ENCODE results near the gene FCER2.

FCER2 gene

DNA sequence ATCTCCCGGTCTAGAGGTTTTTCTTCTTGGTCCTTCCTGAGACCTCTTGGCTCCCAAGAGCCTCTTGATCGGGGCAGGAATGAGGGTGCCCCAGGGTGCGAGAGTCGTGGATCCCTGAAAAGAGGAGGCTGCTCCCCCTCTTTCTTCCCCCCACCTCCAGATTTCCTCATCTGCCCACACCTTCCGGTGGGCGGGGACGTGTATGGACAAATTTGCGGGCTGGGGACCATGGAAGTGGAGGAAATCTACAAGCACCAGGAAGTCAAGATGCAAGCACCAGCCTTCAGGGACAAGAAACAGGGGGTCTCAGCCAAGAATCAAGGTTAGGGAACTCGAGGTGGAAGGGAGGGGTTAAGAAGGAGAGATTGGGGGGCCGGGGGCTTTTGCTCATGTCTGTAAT is 25.1 kb downstream of the FCER2 start, which contains the start of gene MCEMP1:
Gene MCEMP1 (plus strand): TSS at position 237 of the 400 bp plus-strand sequence. CDS start 31 bp downstream, at position 268.
- no peak for DNase-seq (ENCODE audit: low read depth)

DNA sequence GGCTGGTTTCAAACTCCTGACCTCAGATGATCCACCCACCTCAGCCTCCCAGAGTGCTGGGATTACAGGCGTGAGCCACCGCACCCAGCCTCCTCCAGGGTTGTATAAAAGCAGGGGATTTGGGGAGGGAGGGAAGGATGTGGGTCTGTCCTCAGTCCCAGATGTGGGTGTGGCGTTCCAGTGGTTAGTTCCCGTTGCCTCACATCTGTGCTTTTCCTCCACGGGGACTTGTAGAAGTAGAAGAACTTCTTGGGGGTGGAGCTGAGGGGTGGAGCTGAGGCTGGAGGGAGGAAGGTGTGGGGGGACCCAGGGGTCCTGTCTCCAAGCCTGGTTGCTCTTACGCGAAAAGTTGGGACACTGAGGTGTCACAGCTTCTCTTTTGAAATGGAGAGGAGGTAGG is 25.6 kb downstream of the FCER2 start:
- DNase-seq (ENCODE audit: low read depth): no peak

DNA sequence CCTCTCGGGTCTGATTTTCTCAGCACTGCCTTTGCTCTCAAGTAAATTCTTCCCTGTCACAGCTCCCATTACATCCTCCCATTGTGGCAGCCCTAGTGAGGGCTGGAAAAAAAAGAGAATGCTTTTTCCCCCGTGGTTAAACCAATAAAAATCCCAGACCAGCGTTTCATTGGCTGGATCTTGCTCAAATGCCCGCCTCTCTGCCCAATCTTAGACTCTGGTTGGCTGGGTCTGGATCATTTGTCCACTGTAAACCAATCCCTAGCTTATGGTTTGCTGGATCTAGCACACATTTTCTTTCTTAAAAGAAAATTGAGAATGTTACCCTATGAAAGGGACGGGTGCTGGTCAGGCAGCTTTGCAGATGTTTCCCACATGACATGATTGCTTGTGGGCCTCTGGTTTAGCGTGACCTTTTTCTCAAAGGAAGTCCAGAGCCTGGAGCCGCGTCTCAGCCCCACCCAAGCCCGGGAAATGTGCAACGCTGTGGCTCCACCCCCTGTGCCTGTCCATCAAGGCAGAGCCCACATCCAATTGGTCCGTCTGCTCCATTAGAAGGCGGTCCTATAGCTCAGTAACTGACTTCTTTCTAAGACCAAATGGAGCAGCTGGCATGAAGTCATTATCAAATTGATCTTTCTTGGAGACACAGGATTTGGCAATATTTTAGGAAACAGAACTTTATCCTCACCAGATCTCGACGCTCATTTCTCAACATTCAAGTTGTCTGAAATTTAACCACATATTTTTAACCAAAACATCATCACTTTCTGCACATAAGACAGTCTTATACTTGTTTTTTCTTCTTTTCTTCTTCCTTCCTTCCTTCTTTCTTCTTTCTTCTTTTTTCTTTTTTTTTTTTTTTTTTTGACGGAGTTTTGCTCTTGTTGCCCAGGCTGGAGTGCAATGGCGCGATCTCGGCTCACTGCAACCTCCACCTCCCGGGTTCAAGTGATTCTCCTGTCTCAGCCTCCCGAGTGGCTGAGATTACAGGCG is 27.6 kb downstream of the FCER2 start:
- peak; percentile 64 for DNase-seq (ENCODE audit: low read depth)

DNA sequence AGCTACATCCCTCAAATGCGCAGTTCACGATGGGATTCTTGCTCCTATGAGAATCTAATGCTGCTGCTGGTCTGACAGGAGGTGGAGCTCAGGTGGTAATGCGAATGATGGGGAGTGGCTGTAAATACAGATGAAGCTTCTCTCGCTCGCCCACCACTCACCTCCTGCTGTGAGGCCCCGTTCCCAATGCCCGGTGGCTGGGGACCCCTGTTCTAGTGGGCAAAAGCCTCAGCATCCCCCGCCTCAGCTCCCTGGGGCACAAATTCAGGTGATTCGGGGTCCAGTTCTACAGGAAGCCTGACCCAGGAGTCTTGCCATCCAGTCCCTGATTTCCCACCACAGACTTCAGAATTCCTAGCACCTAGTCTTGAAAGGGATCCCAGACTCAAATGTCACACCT is 29.4 kb downstream of the FCER2 start:
- no peak for DNase-seq (ENCODE audit: low read depth)

DNA sequence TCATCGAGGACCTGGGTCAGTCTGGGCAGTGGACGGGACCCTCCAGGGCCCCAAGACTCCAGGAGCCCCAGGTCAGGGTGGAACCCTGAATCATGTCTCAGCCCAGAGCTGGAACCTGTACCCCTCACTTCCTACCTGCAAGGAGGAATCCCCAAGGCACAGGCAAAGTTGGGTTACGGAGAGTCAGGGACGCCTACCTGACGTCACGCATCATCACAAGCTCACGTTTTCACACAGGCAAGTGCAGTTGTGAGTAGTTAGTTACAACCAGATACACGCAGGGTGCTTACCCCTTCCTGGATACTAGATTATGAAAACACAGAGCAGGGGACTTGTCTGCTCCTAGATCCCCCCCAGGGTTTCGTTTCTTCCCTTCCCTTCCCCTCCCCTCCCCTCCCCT is 31.1 kb downstream of the FCER2 start:
- DNase-seq (ENCODE audit: low read depth): no peak

DNA sequence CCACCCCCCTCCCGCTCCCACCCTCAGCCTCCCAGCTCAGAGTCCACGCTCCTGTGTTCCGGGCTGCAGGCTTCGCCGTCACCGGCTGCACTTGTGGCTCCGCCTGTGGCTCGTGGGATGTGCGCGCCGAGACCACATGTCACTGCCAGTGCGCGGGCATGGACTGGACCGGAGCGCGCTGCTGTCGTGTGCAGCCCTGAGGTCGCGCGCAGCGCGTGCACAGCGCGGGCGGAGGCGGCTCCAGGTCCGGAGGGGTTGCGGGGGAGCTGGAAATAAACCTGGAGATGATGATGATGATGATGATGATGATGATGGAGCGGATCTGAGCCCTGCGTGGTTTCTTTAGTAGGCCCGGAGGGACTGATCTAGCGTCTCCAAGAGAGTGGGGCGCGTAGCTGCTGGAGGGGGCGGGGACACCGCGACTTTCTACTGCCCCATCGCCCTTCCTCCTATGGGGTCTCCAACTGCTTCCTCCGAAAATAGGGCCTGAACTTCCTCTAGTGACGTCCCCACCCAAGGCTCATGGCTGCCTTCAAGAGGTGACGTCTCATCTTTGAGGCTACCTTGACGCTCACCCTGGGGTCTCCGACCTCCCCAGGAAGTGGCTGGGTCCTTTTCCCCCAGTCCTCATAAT is 31.7 kb downstream of the FCER2 start:
- no peak for DNase-seq (ENCODE audit: low read depth)

DNA sequence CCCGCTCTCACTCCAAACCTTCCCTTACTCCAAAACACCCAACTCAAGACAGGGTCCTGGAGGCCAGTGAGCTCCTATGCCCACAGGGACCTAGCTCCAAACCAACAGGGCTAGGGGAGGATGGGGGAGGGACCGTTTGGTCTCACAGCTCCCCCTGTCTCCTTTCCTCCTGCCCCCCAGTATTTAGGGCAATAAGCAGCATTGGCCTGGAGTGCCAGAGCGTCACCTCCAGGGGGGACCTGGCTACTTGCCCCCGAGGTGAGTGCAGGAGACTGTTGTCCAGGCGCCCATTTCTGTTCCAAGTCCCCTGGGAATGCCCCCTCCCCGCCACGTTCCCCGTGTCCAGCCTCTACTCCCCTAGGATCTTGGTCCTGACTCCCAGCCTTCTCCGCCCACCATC is 32.3 kb downstream of the FCER2 start:
- DNase-seq (ENCODE audit: low read depth): no peak

DNA sequence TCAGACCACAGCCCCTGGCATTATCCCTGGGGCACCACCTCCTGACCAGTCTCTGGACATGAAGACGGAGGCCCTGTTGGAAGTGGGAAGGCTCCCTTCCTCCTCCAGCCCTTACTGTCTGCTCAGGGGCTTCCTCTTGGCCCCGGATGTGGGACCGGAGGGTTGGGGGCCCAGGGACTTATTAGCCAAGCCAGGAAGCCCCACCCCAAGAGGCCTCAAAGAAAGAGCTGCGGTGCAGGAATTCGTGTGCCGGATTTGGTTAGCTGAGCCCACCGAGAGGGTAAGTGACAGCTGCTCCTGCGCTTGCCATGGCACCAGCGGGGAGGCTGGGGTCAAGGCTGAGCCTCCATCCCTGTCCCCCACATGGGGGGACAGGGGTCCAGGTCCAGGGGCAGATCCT is 33.1 kb downstream of the FCER2 start, which contains the start of gene RETN:
Gene RETN (plus strand): TSS at position 208 of the 400 bp plus-strand sequence. CDS start 278 bp downstream, outside the sequence.
- DNase-seq (ENCODE audit: low read depth): no peak

DNA sequence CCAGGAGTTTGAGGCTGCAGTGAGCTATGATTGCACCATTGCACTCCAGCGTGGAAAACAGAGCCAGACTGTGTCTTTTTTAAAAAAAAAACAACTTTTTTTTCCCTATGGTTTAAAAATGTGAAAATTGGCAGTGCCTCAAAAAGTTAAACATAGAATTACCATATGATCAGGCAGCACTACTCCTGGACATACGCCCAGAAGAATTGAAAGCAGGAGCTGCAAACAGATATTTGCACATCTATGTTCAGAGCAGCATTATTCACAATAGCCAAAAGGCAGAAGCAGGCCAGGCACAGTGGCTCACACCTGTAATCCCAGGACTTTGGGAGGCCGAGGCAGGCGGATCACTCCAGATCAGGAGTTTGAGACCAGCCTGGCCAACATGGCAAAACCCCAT is 36.9 kb downstream of the FCER2 start:
- DNase-seq (ENCODE audit: low read depth): peak; percentile 82

DNA sequence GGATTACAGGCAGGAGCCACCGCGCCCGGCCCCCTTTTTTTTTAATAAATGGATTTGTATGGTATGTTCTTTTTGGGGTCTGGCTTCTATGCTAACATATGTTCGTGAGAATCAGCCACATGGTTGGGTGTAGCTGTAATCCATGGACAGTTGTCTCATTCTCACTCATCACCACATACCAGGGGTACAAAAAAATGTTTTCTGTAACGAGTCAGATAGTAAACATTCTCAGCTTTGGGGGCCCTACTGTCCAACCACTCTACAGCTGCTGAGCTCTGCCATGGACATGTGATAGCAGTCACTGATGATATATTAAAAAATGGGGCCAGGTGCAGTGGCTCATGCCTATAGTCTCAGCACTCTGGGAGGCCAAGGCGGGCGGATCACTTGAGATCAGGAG is 38.2 kb downstream of the FCER2 start:
- DNase-seq (ENCODE audit: low read depth): no peak

DNA sequence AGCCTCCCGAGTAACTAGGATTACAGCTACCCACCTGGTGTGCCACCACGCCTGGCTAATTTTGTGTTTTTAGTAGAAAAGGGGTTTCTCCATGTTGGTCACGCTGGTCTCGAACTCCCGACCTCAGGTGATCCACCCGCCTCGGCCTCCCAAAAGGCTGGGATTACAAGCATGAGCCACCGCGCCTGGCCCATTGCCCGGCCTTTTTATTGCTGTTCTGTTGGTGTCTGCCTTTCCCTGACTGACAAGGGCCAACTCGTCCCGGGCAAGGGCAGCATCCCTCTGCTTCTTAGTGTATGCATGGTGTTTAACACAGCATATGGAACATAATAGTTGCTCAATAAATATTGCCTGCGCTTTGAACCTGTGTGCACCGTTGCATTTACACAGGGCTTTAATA is 39.3 kb downstream of the FCER2 start:
- DNase-seq (ENCODE audit: low read depth): no peak

DNA sequence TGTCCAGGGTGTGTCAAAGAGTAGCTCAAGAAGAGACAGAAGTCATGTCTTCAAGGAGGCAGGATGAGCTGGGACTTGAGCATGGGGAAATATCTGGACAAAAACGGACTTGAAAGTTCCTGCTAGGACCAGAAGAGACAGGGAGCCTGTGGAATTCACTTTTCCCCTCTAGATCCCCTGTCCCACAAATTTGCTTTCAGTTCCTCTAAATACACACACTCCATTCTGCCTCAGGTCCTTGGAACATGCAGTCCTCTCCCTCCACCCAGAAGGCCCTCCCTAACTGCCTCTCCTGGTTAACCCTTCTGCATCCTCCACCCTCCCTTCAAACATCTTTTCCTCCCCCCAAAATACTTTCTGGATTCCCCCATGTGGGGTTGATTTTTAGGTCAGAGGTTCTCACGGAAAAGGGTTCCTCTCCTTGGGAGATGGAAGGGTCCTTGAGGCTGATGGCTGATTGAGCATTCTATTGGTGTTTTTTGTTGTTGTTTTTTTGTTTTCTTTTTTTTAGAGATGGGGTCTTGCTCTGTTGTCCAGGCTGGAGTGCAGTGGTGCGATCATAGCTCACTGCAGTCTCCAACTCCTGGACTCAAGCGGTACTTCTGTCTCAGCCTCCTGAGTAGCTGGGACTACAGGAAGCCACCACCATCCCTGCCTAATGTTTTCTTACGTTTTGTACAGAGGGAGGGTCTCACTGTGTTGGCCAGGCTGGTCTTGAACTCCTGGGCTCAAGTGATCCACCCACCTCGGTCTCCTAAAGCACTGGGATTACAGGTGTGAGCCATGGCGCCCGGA is 40.0 kb downstream of the FCER2 start:
- DNase-seq (ENCODE audit: low read depth): no peak

DNA sequence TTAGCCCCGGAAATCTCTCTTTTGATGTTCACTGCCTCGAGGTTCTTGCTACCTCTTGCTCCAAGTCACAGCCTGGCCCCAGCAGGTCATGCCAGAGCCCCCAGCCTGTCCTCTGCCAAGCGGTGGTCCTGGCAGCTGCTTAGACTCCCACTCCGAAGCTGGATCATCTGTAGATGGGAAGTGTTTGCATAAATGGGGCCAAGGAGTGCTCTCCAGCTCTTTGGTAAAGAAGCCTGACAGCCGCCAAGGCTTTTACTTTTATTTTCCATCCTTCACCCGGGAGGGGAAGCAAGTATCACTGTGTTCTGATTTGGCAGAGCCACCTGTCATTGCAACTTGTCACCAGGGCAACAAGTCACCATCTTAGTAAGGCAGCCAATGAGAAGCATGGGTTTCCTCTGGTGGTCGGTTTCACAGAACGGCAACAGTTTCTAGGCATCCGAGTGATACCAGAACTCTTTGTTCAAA is 43.7 kb downstream of the FCER2 start:
- no peak for DNase-seq (ENCODE audit: low read depth)

DNA sequence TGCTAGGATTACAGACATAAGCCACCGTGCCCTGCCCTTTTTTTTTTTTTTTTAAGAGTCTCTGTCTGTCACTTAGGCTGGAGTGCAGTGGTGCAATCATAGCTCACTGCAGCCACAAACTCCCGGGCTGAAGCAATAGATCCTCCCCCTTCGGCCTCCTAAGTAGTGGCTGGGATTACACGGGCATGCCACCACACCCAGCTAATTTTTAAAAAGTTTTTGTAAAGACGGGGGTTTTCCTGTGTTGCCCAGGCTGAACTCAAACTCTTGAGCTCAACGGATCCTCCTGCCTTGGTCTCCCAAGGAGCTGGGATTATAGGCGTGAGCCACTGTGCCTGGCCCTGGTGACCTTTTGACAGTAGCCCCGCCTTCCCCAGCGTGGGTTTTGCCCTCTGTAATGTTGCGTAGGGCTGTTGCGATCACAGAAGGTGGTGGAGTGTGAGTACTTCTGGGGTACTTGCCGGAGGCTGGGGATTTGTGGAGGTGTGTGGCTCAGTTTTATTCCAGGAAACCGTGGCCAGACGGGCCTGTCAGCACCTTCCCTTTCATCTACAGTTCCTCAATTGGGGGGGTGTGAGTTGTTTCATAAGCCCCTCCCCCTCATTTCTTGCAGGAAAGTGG is 44.7 kb downstream of the FCER2 start:
- DNase-seq (ENCODE audit: low read depth): no peak

DNA sequence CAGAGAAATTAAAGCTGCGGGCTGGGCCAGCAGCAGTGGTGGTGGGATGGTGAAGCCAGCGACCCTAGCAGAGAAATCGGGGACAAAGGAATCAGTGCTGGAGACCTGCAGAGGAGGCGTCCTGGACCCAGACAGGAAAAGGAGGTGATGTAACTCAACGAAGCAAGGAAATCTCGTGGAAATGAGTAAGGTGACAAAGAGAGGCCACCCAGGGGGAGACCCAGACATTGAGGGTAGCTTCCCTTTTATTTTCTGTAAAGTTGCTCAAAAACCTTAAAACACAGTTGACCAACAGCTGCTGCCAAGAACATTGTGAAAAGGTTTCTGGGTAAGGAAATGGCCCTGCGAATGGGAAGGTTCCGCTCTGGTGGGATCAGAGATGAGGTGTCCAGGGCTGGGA is 46.4 kb downstream of the FCER2 start:
- DNase-seq (ENCODE audit: low read depth): no peak

DNA sequence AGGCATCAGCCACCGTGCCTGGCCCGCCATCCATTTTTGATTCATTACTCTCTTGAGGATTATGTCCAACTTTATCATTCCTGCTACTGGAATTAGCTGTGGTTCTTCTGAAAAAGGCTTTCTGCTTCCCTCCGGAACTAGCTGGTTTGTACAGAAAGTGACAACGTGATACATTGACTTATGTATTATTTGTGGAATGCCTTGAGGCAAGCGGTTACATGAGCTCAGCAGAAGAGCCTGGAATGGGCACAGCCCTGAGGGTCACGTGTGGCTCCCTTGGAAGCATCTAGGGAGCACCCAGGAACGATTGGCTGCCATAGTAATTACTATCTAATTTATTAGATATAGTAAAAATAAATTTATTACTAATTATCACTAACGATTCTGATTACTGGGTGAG is 47.5 kb downstream of the FCER2 start:
- no peak for DNase-seq (ENCODE audit: low read depth)

DNA sequence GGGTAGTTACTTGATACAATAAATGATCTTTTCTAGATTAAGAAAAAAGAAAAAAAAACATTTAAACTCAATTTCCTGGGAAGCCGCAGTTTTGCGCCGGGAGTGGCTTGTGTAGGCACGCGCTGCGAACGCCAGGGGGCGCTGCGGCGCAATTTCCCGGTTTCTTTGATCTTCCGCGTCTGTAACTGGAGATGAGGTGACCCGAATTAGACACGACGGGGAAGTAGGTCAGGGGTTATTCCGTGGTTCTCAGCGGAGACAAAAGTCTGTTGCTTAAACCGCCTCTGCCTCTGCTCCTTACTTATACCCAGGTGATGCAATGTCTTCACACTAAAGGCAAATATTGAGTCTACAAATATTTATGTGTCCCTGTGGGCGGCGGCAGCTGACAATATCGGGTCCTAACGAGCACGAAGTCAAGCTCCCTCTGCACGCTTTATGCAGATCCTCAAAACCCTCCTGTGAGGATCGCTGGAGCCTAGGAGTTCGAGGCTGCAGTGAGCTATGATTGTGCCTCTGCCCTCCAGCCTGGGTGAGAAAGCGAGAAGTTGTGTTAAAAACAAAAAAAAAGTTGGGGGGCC is 49.8 kb downstream of the FCER2 start:
- DNase-seq (ENCODE audit: low read depth): peak; percentile 67

DNA sequence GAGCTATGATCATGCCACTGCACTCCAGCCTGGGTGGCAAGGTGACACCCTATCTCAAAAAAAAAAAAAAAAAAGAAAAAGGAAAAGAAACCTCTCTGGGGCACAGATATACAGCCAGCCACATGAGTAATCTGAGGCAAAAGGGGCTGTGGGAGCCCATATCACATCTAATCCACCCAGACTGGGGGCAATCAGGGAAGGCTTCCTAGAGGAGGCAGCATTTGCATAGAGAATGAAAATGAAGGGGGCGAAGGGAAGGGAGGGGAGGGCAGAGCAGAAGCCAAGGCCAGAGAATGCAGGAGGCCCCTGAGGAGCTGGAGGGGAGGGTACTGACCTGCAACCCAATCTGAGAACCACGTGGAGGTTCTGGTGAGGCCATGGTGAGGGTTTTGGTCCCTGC is 51.8 kb downstream of the FCER2 start:
- no peak for DNase-seq (ENCODE audit: low read depth)

DNA sequence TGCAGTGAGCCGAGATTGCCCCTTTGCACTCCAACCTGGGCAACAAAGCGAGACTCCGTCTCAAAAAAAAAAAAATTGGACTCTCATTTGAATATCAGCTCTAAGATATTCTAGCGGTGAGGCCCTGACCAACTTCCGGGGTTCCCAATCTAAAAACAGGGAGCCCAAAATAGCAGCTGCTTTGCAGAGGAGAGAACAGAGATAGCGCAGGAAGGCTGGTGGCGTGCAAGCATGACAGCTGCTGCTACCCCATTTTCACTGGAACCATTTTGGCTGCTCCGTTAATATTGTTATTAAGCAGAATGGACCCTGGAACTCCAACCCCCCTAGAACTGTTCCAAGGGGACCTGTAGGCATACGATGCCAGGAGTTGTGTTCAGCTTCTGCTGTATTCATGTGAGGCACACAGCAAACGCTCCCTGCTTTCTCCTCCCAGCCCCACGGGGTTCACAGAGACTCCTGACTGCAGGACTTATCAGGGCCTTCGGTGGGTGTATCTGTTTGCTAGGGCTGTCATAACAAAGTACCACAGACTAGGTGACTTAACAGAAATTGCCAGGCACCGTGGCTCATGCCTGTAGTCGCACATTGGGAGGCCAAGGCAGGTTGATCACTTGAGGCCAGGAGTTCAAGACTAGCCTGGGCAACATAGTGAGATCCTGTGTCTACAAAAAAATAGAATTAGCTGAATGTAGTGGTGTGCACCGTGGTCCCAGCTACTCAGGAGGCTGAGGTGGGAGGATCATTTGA is 53.5 kb downstream of the FCER2 start:
- no peak for DNase-seq (ENCODE audit: low read depth)

DNA sequence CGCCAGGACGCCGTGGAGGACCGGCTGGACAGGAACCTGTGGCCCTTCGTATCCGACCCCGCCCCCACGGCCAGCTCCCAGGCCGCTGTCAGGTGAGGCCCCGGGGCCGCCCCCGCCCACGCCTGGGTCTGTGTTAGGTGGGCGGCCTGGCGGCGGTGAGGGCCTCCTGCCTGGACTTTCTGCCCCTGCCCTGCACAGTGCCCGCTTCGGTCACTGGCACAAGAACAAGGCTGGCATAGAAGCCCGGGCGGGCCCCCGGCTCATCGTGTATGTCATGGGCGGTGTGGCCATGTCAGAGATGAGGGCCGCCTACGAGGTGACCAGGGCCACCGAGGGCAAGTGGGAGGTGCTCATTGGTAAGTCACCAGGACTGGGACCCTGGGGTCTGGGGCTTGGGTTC is 54.8 kb downstream of the FCER2 start:
- DNase-seq (ENCODE audit: low read depth): no peak

DNA sequence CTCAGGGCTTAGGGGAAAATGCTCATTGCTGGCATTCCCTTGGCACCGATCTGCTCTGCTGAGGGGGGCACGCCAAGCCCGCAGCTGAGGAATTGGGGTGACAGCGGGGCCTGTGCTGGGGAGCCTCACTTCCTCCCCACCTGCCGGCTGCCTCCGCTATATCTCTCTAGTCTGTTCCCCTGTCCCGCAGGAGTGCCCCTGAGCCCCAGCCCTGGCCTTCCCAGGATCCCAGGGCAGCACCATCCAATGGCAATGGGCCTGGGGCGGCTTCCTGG is 55.6 kb downstream of the FCER2 start:
- DNase-seq (ENCODE audit: low read depth): no peak
